ENCODE measurements around the gene RAB3A.

GRCh38 chr19:18174983-18175382, 28.9 kb downstream of the RAB3A start:
- TF ChIP-seq CTCF (IDR thresholded peaks at IDR 0.05; ENCODE audit: extremely low read depth in 1 of 2, insufficient read depth in 1 of 2, low read depth in 1 of 2, low read length in 2 of 2) (no peak), EZH2 (IDR thresholded peaks at IDR 0.05; ENCODE audit: borderline replicate concordance, low read depth, low read length, severe bottlenecking) (no peak), POLR2A (IDR thresholded peaks at IDR 0.05; ENCODE audit: low read depth, low read length) (no peak), POLR2AphosphoS5 (IDR thresholded peaks at IDR 0.05; ENCODE audit: insufficient read depth, low read depth, low read length) (no peak), FOS (IDR thresholded peaks at IDR 0.05; ENCODE audit: borderline replicate concordance, insufficient read depth, low read length) (no peak), MYC (IDR thresholded peaks at IDR 0.05; ENCODE audit: low read depth, low read length) (no peak), MAX (IDR thresholded peaks at IDR 0.05; ENCODE audit: insufficient read depth, insufficient read length) (no peak)
